ENCODE measurements around the gene UGT2A2.

UGT2A2 gene

DNA sequence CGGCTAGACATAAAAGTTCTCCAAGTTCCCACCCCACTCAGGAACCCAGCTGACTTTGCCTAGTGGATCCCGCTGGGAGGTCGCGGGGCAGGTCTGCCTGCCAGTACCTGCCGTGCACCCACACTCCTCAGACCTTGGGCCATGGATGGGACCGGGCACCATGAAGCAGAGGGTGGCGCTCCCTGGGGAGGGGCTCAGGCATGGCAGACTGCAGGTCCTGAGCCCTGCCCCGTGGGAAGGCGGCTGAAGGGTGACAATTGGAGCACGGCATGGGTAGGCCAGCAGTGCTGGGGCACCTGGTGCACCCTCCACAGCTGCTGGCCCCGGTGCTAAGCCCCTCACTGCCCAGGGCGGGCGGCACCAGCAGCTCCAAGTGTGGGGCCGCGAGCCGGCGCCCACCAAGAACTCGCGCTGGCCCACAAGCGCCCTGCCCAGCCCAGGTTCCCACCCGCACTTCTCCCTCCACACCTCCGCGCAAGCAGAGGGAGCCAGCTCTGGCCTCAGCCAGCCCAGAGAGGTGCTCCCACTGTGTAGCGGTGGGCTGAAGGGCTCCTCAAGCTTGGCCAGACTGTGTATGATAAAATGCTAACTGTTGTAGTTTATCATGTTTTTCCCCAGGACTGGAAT lies 63.1 kb downstream of the UGT2A2 start:
- no peak for DNase-seq (ENCODE audit: low spot score)

DNA sequence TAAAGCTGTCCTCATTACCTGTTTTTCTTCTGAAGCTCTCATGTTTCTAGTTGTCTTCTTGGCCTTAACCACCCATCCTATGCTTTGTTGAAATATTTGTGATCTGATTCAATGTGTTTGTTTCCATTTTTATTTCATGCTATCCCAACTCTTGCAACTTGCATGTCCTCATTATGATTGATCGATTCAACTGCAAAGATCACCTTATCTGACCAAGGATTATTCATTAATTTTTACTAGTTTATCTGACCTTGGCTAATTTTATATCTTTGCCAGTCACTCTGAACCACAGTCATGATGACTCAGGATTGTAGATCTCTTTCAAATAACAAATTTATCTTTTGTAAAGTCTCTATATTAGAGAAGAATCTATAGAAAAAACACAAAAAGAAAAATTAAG lies 70.7 kb downstream of the UGT2A2 start:
- no peak for DNase-seq (ENCODE audit: low spot score)

DNA sequence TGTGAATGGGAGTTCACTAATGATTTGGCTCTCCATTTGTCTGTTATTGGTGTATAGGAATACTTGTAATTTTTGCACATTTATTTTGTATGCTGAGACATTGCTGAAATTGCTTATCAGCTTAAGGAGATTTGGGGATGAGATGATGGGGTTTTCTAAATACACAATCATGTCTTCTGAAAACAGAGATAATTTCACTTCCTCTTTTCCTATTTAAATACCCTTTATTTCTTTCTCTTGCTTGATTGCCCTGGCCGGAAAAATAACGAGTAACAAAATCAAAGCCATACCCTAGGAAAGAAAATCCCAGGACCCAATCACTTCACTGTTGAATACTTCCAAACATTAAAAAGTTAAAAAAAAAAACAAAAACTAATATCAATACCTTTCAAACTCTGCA lies 76.0 kb downstream of the UGT2A2 start:
- no peak for DNase-seq (ENCODE audit: low spot score)

GRCh38 chr4:69549651-69550050 lies 89.8 kb downstream of the UGT2A2 start:
- DNase-seq (ENCODE audit: low spot score): no peak

- no peak for DNase-seq (ENCODE audit: low spot score)
These were observed 93.2 kb downstream of the UGT2A2 start for GRCh38 chr4:69546134-69546765.
